ENCODE results near the gene ARRDC2. TPM values are rescaled to one million over a fixed set of nuclear protein-coding genes. Genes with fewer than 3 reads are reported as not detected.

ARRDC2 gene
- total RNA-seq, result 100 to 1,000 TPM in 2 of 6 donors, 10 to 100 TPM in 4; 53.6 to 253 (median 78.8) TPM

- TF ChIP-seq POLR2A (IDR thresholded peaks at IDR 0.05), result peak in 2 of 4 donors; percentile 32 to 70
- peak; percentile 45 to 89 for TF ChIP-seq POLR2AphosphoS5 (IDR thresholded peaks at IDR 0.05)
- no peak for TF ChIP-seq EP300 (IDR thresholded peaks at IDR 0.05)
- TF ChIP-seq, protein P1, sequence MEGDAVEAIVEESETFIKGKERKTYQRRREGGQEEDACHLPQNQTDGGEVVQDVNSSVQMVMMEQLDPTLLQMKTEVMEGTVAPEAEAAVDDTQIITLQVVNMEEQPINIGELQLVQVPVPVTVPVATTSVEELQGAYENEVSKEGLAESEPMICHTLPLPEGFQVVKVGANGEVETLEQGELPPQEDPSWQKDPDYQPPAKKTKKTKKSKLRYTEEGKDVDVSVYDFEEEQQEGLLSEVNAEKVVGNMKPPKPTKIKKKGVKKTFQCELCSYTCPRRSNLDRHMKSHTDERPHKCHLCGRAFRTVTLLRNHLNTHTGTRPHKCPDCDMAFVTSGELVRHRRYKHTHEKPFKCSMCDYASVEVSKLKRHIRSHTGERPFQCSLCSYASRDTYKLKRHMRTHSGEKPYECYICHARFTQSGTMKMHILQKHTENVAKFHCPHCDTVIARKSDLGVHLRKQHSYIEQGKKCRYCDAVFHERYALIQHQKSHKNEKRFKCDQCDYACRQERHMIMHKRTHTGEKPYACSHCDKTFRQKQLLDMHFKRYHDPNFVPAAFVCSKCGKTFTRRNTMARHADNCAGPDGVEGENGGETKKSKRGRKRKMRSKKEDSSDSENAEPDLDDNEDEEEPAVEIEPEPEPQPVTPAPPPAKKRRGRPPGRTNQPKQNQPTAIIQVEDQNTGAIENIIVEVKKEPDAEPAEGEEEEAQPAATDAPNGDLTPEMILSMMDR (IDR thresholded peaks at IDR 0.05), result peak in 1 of 6 experiments; percentile 22
- WGBS, 2 donors, result 8 to 18% methylated on average over 17 to 54 of the region's 92 CpGs
- Histone ChIP-seq H3K36me3 (peaks cover 24 to 58% (median 46%) of the 10 kb centered on the region in 4 donors), H3K4me1 (peaks cover 22 to 68% (median 22%) of the 10 kb centered on the region in 4 donors), H3K27ac (peak within 1 kb of the TSS; percentile 76 to 93 (median 92)), H3K4me3 (peak within 1 kb of the TSS; percentile 58 to 66 (median 63)), H3K27me3 (no peaks in the 10 kb centered on the region), H3K9me3 (no peaks in the 10 kb centered on the region)
- ATAC-seq (ENCODE audit: low FRiP score in 2 of 2) (peak; percentile 95 to 96), DNase-seq (peak; percentile 94 to 96)
Observed at GRCh38 chr19:18007917-18008673, at the start of gene ARRDC2. Gene ARRDC2 (plus strand): TSS chr19:18008170. CDS start chr19:18008311, 141 bp downstream.

GRCh38 chr19:17963936-17964691 lies 43.9 kb upstream of the ARRDC2 start:
- Histone ChIP-seq H3K4me1 (peaks cover 0 to 13% (median 4%) of the 10 kb centered on the region in 4 donors), H3K4me3 (no peak overlapping the region), H3K36me3 (no peaks in the 10 kb centered on the region), H3K9me3 (no peaks in the 10 kb centered on the region), H3K27ac (no peak overlapping the region), H3K27me3 (peaks cover 0 to 20% (median 9%) of the 10 kb centered on the region in 4 donors)
- ATAC-seq (ENCODE audit: low FRiP score in 2 of 2) (peak in 1 of 2 donors; percentile 27), DNase-seq (peak in 1 of 2 donors; percentile 68)
- no peak for TF ChIP-seq EP300 (IDR thresholded peaks at IDR 0.05)
- TF ChIP-seq POLR2AphosphoS5 (IDR thresholded peaks at IDR 0.05), result no peak
- TF ChIP-seq, protein P1 (IDR thresholded peaks at IDR 0.05), result no peak
- no peak for TF ChIP-seq POLR2A (IDR thresholded peaks at IDR 0.05)
- WGBS, 2 donors, result 75 to 81% methylated on average over 8 to 13 of the region's 13 CpGs

DNA sequence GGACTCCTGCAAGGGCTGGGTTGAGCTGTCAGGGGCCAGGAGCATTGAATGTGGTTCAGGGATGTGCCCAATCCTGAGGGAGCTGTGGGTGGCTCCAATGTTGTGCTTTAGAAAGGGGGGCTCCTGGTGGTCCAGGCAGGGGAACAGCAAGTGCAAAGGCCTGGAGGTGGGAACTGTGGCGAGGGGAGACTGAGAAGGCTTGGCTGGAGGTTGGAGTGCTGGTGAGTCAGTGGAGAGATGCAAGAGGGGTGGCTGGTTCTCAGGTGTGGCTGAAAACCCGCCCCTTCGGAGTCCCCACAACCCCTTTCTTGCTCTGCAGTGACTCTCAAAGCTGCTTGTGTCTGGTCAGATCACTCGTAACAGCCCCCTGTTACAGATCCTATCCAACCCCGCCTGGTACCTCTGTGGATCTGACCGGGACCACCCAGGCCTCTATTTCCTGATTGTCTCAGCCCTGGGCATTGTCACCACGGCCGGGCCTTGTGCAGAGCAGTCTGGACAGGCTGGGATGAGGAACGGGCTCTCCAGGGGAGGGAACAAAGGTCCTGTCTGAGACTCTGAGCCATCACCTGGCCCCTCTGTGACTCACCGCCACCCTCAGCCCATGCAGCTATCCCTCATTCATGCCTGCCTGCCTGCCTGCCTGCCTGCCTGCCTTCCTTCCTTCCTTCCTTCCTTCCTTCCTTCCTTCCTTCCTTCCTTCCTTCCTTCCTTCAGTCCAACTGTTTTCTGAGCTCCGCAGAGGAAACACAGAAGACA lies 42.4 kb upstream of the ARRDC2 start:
- H3K27me3 ChIP-seq, result peaks cover 0 to 20% (median 9%) of the 10 kb centered on the region in 4 donors
- no peaks in the 10 kb centered on the region for H3K36me3 ChIP-seq
- no peak overlapping the region for H3K4me3 ChIP-seq
- TF ChIP-seq POLR2A (IDR thresholded peaks at IDR 0.05) (no peak), EP300 (IDR thresholded peaks at IDR 0.05) (no peak), POLR2AphosphoS5 (IDR thresholded peaks at IDR 0.05) (no peak)
- TF ChIP-seq, protein P1 (IDR thresholded peaks at IDR 0.05), result no peak
- no peak overlapping the region for H3K27ac ChIP-seq
- H3K4me1 ChIP-seq, result peaks cover 0 to 13% (median 4%) of the 10 kb centered on the region in 4 donors
- ATAC-seq (ENCODE audit: low FRiP score in 2 of 2) (no peak), DNase-seq (no peak)
- H3K9me3 ChIP-seq, result no peaks in the 10 kb centered on the region
- WGBS, 2 donors, result 53 to 59% methylated on average over 8 to 11 of the region's 11 CpGs

DNA sequence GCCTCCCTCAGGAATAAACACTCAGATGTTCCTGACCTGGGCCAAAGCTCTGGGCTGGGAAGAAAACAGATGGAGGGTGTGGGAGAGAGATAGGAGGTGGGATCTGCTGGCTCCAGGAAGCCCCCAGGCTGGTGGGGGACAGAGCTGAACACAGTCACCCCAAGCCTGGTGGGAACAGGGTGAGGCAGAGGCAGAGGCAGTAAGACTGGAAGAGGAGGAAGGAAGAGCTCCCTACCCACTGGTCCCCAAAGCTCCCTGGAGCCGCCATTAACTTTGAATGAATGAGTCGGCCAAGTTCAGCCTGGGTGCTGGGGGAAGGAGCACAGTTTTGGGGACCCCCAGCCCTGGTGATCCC lies 41.9 kb upstream of the ARRDC2 start:
- peaks cover 0 to 13% (median 4%) of the 10 kb centered on the region in 4 donors for H3K4me1 ChIP-seq
- DNase-seq, result no peak
- WGBS, 2 donors, result 46% methylated on average over 2 of the region's 2 CpGs; no CpG with 5 or more reads in 1 of the 2 donors

More for the DNA sequence above, 41.9 kb upstream of the ARRDC2 start:
- H3K27ac ChIP-seq, result no peak overlapping the region
- no peaks in the 10 kb centered on the region for H3K9me3 ChIP-seq
- TF ChIP-seq POLR2AphosphoS5 (IDR thresholded peaks at IDR 0.05) (no peak), EP300 (IDR thresholded peaks at IDR 0.05) (no peak), POLR2A (IDR thresholded peaks at IDR 0.05) (no peak)
- no peak overlapping the region for H3K4me3 ChIP-seq
- no peak for ATAC-seq (ENCODE audit: low FRiP score in 2 of 2)
- peaks cover 0 to 20% (median 9%) of the 10 kb centered on the region in 4 donors for H3K27me3 ChIP-seq
- no peaks in the 10 kb centered on the region for H3K36me3 ChIP-seq
